NCI-H526 (cell line): Measurements from ENCODE around the gene FA2H.

Source experiments
- DNase-seq, 2 experiments: peaks; one replicate each; lab custom pipeline; 2025; lab: John Stamatoyannopoulos, UW

Gene FA2H

GRCh38 chr16:74744566-74744965, 30.1 kb downstream of the FA2H start:
- no peak for DNase-seq

DNA sequence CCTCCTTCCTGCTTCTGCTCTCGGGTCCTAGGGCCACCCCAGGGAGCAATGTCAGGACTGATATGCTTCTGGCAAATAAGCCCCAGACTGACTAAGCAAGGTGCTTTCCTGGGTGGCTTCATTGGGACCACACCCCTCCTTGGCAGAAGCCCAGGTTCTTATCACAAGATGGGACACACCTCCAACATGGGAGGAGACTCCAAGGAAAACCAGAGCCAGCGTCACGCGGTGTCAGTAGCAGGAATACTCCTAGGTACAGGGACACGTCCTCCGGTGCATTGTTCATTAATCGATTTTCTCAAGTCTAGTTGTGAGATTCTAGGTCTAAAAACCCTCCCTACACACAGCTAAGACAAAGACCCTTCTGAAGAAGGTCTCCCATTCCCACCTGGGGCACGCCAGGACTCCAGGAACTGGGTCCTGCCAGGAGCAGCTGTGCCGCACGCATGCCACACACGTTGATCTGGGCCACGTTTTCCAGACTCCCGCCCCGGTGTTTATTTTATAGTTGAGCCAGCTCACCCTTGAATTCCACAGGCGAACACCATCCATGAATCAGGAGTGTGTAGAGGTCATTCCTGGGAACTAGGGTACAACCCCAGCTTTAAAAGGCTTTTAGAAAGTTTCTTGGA, 30.8 kb downstream of the FA2H start:
- peak; percentile 18 to 44 for DNase-seq

GRCh38 chr16:74743045-74743667, 31.5 kb downstream of the FA2H start:
- no peak for DNase-seq

GRCh38 chr16:74742051-74742481, 32.6 kb downstream of the FA2H start:
- no peak for DNase-seq

GRCh38 chr16:74740795-74741304, 33.8 kb downstream of the FA2H start:
- DNase-seq: no peak

DNA sequence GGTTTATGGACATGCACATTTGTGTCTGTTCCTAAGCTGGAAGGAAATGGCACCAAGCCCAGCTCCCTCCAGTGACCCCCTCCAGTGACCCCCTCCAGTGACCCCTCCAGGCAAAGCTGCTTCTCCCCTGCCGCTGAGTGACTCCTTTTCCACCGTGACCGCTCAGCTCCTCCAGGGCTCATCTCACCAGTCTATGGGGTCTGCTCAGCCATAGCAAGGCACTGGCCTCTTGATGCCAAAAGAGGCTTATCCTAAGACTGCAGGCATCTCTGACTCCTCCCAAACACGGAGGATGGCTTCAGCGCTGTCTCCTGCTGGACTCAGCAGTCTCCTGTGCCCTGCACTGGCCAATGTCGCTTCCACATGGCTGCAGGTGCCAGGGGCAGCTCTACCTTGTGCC, 35.3 kb downstream of the FA2H start:
- no peak for DNase-seq

DNA sequence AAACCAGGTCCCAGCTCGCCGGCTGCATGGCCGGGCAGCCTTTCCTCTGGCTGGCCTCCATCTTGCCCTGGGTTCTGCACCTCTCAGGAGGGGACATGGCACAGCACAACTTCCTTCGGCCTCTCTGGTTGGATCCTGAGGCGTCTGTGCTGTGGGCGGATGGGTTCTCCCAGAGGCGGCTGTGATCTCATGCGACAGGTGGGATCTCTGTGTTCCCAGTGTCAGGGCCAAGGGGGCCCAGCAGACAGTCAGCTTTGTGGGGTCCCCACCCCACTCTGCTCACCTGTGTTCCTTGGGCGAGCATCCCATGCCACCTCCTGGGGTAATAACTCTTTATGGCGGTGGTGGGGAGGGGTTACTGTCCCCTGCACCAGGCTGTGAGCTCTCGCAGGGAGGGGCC, 35.8 kb downstream of the FA2H start:
- no peak for DNase-seq

- no peak for DNase-seq
Observed at GRCh38 chr16:74738113-74738541, 36.5 kb downstream of the FA2H start.

GRCh38 chr16:74737521-74737920, 37.1 kb downstream of the FA2H start:
- DNase-seq: no peak

DNA sequence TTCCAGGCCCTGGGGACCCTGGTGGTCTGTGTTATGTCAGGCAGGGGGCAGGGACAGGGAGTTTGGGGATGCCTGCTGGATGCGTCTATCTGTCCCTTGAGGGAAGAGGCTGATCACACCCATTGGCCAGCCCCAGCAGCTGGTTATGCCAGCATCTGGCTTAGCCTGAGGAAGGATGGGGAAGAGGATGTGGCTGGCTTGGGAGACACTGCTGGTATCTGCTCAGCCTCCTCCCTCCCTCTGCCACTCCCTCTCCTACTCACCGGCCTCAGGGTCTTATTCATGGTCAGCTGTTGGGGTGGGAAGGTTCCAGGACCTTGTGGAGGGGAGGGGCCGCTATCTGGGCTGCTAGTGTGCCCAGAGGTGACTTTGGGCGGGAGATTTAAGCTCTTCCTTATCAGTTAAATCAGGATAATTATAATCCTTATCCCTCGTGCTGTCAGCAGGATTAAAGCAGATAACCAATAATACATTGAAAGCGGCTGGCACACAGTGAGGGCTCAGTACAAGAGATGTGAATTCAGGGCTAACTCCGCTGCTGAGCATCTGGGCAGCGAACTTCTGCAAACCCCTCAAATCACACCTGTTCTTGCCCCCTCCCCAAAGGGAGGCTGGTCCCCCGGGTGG, 38.0 kb downstream of the FA2H start:
- DNase-seq: no peak

- DNase-seq: no peak
Observed at GRCh38 chr16:74735554-74735953, 39.1 kb downstream of the FA2H start.

DNA sequence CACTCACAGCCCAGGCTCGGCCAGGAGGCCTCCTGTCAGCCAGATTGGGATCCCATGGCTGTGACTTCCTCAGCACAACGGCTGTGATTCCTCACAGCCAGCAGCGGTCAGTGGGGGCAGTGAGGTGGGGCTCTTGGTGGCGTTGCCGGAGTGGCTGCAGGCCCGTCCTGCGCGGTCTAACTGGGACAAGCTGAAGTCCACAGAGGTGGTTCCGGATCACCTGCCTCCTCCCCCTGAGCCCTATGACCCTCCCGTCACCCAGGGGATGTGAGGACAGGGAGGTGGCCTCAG, 39.5 kb downstream of the FA2H start:
- DNase-seq: no peak

- no peak for DNase-seq
Observed at GRCh38 chr16:74734361-74735161, 40.1 kb downstream of the FA2H start.

GRCh38 chr16:74732707-74733350, 41.8 kb downstream of the FA2H start:
- DNase-seq: no peak

DNA sequence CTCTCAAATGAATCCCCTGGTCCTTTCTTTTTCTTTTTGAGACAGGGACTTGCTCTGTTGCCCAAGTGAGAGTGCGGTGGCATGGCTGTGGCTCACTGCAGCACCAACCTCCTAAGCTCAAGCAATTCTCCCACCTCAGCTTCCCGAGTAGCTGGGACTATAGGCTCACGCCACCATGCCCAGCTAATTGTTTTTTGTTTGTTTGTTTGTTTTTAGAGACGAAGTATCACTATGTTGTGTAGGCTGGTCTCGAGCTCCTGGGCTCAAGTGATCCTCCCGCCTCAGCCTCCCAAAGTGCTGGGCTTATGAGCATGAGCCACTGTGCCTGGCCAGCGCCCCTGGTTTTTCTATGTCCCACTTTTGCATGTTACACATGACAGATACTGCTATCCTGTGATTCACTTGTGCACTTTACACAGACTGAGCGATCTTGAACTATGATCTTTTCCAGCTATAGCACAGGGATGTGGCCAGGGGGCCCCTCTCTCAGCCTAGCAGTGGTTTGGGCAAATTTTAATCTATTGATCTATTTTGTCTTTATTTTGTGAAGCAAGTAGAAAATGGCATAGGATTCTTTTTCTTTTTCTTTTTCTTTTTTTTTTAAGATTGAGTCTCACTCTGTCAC, 42.7 kb downstream of the FA2H start:
- DNase-seq: no peak

GRCh38 chr16:74729783-74730683, 44.6 kb downstream of the FA2H start:
- DNase-seq: peak in 1 of 2 experiments; percentile 25

DNA sequence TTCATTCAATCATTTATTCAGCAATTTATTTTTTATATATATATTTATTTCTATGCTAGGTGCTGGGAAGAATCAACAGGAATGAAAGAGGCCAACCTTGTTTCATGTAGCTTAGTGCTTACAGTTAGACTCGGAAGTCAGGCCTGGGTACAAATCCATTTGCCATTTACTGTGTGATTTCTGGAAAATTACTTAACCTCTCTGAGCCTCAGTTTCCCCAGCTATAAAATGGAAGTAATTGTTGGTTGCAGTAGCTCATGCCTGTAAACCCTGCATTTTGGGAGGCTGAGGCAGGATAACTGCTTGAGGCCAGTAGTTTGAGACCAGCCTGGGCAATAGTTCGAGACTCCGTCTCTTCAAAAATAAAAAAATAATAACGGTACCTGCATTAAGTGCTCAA, 46.7 kb downstream of the FA2H start:
- no peak for DNase-seq

DNA sequence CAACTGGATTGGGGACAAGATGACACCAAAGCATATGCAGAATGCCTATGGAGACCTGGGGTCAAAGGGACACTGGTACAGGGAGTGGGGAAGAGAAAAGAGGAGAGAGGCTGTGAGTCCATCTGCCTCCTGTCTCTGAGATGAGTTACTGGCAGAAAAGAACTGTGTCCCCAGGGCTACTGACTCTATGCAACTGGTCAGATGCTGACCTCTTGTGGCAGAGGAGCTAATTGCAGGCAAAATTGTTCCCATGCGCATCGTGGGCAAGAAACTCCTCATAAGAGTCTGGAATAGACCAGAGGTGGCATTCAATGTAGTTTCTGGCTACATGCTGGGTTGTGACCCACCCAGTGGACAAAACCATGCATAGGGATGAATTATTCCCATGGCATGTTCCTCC, 47.9 kb downstream of the FA2H start:
- peak in 1 of 2 experiments; percentile 60 for DNase-seq

DNA sequence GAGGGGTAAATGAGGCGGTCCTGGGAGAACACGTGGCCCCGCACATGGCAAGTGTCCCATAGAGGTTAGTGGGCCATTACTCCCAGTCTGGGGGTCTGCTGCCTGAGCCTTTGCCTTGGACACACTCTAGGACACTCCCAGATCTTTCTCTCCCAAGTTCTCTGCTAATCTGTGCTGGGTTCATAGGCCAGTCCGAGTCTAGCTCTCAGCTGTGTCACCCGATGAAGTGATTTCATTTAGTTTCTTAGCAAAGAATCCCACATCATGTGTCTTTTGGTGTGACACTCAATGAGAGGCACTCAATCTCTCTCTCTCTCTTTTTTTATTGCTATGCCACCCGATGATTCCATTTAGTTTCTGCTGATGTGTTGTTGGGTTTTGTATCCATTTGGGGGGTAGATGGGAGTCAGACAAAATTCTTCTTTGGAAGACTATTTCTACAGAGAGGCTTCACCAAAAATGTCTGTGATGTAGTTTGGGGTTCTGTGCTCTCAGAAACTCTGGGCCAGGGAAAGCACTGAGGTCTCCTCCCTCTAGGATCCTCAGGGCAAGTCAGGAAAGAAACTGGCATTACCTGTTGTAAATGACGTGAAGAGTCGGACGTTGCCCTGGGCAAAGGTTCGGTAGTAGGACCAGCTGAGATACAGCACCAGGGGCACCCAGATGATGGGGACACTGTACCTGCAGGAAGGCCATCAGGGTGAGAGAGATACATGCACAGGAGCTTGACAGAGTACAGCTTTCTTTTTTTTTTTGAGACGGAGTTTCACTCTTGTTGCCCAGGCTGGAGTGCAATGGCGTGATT, 48.8 kb downstream of the FA2H start:
- DNase-seq: no peak
